Mesothelial cell of epicardium (in vitro differentiated cells): ENCODE data around the gene NR1H3. TPM values are rescaled to one million over a fixed set of nuclear protein-coding genes. Genes with fewer than 3 reads are reported as not detected.

Experiments used
- DNase-seq, 2 experiments: peaks; one replicate each; pipeline ENCODE4 v3.0.0; 2021; ENCODE audit warnings: low spot score in 2 of 2; ENCODE audit not compliant: unreplicated experiment in 2 of 2
- H3K27ac Mint-ChIP-seq: 2 replicates; pipeline ENCODE4 v1.8.0; 2021; ENCODE audit warnings: mixed read lengths
- H3K27me3 Mint-ChIP-seq: 2 replicates; pipeline ENCODE4 v1.8.0; 2021; ENCODE audit warnings: low read depth, mixed read lengths
- H3K36me3 Mint-ChIP-seq: 2 replicates; pipeline ENCODE4 v1.8.0; 2021; ENCODE audit warnings: mixed read lengths
- H3K4me1 Mint-ChIP-seq: 2 replicates; pipeline ENCODE4 v1.8.0; 2021; ENCODE audit warnings: mixed read lengths
- H3K4me3 Mint-ChIP-seq: 2 replicates; pipeline ENCODE4 v1.8.0; 2021; ENCODE audit warnings: mild to moderate bottlenecking, moderate library complexity, mixed read lengths
- H3K9me3 Mint-ChIP-seq: 2 replicates; pipeline ENCODE4 v1.8.0; 2021; ENCODE audit warnings: mixed read lengths
- total RNA-seq: library from RNA; stranded (reverse); gene quantifications from 3 replicates; pipeline ENCODE4 v1.2.1, GENCODE V29; 2021
- TF ChIP-seq, protein P1 (sequence below): fragments of 200-600 bp; sonication (generic); IDR thresholded peaks from one replicate; pipeline ENCODE4 v1.5.0; 2021; ENCODE audit warnings: antibody characterized with exemption; ENCODE audit not compliant: unreplicated experiment

Gene NR1H3
- total RNA-seq, 1 donor from 2014 or later = 26.5 TPM

DNA sequence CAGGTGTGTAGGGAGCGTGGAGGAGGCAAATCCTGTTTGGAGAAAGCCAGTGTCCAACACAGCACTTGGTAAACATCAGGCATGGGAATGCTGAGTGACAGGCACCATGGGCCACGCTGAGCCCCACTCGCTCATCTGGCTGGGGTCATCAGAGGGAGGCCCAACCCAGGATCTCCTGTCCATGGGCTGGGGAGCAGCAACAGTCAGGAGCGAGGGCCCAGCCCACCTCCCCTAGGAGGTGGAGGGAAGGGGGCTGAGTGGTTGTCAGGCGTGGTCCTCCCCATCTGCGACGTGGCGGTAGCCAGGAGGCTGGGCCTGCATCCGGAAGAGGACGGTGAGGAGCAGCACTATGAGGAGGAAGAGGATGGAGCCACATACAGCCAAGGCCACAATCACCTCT lies 17.9 kb upstream of the NR1H3 start:
- peaks cover 1% of the 10 kb centered on the region for H3K4me1 Mint-ChIP-seq
- TF ChIP-seq, protein P1, sequence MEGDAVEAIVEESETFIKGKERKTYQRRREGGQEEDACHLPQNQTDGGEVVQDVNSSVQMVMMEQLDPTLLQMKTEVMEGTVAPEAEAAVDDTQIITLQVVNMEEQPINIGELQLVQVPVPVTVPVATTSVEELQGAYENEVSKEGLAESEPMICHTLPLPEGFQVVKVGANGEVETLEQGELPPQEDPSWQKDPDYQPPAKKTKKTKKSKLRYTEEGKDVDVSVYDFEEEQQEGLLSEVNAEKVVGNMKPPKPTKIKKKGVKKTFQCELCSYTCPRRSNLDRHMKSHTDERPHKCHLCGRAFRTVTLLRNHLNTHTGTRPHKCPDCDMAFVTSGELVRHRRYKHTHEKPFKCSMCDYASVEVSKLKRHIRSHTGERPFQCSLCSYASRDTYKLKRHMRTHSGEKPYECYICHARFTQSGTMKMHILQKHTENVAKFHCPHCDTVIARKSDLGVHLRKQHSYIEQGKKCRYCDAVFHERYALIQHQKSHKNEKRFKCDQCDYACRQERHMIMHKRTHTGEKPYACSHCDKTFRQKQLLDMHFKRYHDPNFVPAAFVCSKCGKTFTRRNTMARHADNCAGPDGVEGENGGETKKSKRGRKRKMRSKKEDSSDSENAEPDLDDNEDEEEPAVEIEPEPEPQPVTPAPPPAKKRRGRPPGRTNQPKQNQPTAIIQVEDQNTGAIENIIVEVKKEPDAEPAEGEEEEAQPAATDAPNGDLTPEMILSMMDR = no peak
- H3K36me3 Mint-ChIP-seq = peaks cover 44% of the 10 kb centered on the region
- no peak overlapping the region for H3K4me3 Mint-ChIP-seq
- DNase-seq = no peak
- no peaks in the 10 kb centered on the region for H3K27me3 Mint-ChIP-seq
- H3K27ac Mint-ChIP-seq = no peak overlapping the region
- H3K9me3 Mint-ChIP-seq = no peaks in the 10 kb centered on the region

DNA sequence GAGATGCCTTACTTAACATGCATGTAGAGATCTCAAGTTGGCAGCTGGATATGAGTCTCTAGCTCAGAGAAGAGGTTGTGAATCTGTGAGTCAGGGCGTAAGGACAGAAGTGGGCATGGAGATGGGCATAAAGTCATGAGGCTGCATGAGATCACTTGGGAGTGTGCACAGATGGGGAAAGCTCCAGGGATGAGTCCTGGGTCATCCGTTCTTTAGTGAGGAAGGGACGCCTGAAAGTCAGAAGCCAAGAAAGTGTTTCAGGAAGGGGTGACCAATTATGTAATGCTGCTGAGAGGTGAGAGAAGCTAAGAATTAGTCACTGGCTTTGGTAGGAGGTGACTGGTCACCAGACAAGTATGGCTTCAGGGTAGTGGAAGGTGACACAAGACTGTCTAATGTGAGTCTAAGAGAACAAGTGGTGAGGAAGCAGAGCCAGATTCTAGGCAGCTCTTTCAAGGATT lies 15.9 kb upstream of the NR1H3 start:
- no peak for DNase-seq
- TF ChIP-seq, protein P1 = no peak
- Mint-ChIP-seq H3K9me3 (no peaks in the 10 kb centered on the region), H3K4me3 (no peak overlapping the region), H3K27ac (no peak overlapping the region), H3K27me3 (no peaks in the 10 kb centered on the region), H3K4me1 (no peaks in the 10 kb centered on the region), H3K36me3 (peaks cover 41% of the 10 kb centered on the region)

DNA sequence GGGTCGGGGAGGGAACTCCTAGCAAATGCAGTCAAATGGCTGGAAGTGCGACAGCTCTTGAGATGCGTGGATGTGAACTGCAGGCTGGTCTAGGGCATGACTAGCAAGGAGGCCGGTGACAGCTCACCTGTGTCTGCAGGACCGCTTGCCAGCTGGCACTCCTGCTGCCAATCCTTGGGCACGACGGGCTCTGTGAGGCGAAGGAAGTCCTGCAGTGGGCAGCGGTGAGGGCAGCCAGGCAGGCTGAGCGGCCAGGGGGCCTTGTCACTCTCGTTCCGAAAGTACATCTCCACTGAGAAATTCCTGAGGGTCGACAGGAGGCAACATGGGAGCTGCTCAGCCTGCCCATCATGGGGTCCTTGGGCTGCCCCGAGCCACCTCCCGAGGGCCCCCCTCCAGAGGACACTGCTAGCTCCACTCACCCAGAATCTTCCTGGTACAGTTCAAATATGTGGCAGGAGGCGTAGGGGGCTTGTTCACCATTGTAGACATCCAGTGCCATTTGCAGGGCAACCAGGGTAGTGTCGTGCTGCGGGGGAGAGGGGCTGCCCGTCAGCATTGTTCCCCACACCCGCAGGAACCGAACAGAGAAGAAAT lies 15.1 kb upstream of the NR1H3 start:
- no peak for DNase-seq
- Mint-ChIP-seq H3K4me3 (no peak overlapping the region), H3K27ac (no peak overlapping the region)

DNA sequence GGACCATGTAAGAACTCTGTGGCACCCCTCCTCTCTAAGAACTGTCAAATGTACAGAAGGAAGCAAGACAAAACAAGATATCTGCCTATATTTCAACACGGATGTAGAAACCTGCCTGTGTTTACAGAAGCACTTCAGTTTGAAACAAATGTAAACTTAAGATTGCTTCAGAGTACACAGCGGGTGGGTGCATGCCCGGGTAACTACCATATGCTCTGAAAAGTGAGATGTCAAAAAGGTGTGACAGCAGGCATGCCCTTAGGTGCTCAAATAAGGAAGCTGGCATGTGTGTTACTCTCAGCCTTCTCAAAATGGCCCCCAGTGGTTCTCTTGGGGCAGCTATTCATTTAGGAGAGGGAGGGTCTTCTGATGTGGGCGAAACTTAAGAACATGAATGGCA lies 14.3 kb upstream of the NR1H3 start:
- H3K9me3 Mint-ChIP-seq = no peaks in the 10 kb centered on the region
- H3K27ac Mint-ChIP-seq = no peak overlapping the region
- peaks cover 6% of the 10 kb centered on the region for H3K4me1 Mint-ChIP-seq
- no peak for DNase-seq
- peaks cover 35% of the 10 kb centered on the region for H3K36me3 Mint-ChIP-seq
- TF ChIP-seq, protein P1 = no peak
- H3K4me3 Mint-ChIP-seq = no peak overlapping the region
- H3K27me3 Mint-ChIP-seq = no peaks in the 10 kb centered on the region

More for the DNA sequence above, 15.1 kb upstream of the NR1H3 start:
- Mint-ChIP-seq H3K27me3 (no peaks in the 10 kb centered on the region), H3K36me3 (peaks cover 37% of the 10 kb centered on the region), H3K9me3 (no peaks in the 10 kb centered on the region), H3K4me1 (peaks cover 1% of the 10 kb centered on the region)
- TF ChIP-seq, protein P1 = no peak

DNA sequence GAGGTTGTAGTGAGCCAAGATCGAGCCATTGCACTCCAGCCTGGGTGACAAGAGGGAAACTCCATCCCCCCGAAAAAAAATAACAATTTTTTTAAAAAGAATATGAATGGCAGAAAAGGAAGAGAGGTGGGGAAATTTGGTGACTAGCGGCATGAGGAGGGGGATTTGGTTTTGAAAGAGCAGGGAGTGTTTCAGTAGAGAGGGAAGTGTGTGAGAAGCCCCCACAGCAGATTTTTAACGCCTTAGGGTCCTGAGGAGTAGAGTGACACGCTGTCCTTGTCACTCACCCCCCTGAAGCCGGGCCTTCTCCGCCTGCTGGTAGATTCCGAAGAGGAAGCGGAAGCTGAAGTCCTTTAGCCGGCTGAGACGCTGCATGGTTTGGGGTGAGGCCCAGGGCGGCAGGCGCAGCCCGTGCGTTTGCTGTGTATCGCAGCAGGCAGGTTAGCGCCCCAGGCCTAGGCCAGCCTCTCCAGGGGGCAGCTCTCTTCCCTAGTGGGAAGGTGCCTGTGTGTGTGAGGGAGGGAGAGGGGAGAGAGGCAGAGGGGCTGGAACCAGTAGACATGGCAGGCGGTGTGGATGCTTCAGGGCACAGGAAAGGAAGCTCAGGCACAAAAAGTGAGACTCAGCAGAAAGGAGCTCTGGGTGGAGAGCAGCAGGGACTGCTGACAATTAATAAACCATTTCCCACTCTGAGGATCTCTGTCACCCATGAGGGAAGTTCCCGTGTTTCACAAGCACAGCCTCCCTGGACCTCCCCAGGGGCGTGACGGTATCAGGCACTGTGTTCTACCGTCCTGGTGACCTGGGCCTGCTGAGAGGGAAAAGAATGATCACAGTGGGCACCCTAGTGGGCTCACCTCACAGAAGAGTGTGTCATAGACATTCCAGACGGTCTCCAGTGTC lies 13.1 kb upstream of the NR1H3 start:
- Mint-ChIP-seq H3K36me3 (peaks cover 29% of the 10 kb centered on the region), H3K4me3 (no peak overlapping the region), H3K27me3 (no peaks in the 10 kb centered on the region), H3K27ac (no peak overlapping the region), H3K9me3 (no peaks in the 10 kb centered on the region), H3K4me1 (peaks cover 12% of the 10 kb centered on the region)
- TF ChIP-seq, protein P1 = no peak
- no peak for DNase-seq
